Upper lobe of left lung (tissue), 4 donors: ENCODE results near the gene SFN.

Experiments
- CTCF ChIP-seq, 6 experiments: fragments of 450-650 bp in 4 of 6; fragments of 200-600 bp in 2 of 6; sonication (generic) in 2 of 6; IDR thresholded peaks; one replicate each; pipeline ENCODE4 v1.5.1; 2016 to 2019; ENCODE audit warnings: antibody characterized with exemption in 6 of 6
- POLR2A ChIP-seq, 4 donors: fragments of 450-650 bp; IDR thresholded peaks; one replicate each; pipeline ENCODE4 v1.5.1; 2016 to 2017; ENCODE audit warnings: antibody characterized with exemption in 4 of 4, mild to moderate bottlenecking in 2 of 4
- POLR2AphosphoS5 ChIP-seq, 2 donors: sonication (generic); formaldehyde crosslinking; IDR thresholded peaks; one replicate each; pipeline ENCODE4 v1.5.1; 2017; ENCODE audit warnings: antibody characterized with exemption in 2 of 2

- TF ChIP-seq POLR2AphosphoS5 (IDR thresholded peaks at IDR 0.05) (no peak), POLR2A (IDR thresholded peaks at IDR 0.05) (no peak), CTCF (IDR thresholded peaks at IDR 0.05) (no peak)
Measured at GRCh38 chr1:26897351-26897750, 34.4 kb downstream of the SFN start.
